Activated B cell treated with CpG ODN at 0.5 μM for 24 hours (primary cell): Measurements from ENCODE around the gene NME9. TPM values are rescaled to one million over a fixed set of nuclear protein-coding genes. Genes with fewer than 3 reads are reported as not detected.

Experiments
- ATAC-seq: fragments of 200-7000 bp; cut with Tn5 transposase; one replicate; pipeline ENCODE4 v1.10.0; 2021; ENCODE audit warnings: low read depth, mild to moderate bottlenecking, moderate library complexity
- CTCF ChIA-PET: fragments of 350-600 bp; sonication (Branson Sonifier 250); formaldehyde crosslinking; loops from one replicate; lab custom pipeline; 2021; ENCODE audit warnings: antibody characterized with exemption; lab: Charles Lee
- POLR2A ChIA-PET: fragments of 350-600 bp; sonication (Branson Sonifier 250); formaldehyde crosslinking; loops from one replicate; lab custom pipeline; 2021; ENCODE audit warnings: antibody characterized with exemption; lab: Charles Lee
- DNase-seq: peaks from one replicate; pipeline ENCODE4 v3.0.0; 2022
- H3K27ac Mint-ChIP-seq: one replicate; pipeline ENCODE4 v1.8.0; 2020; ENCODE audit warnings: mixed read lengths
- H3K27me3 Mint-ChIP-seq: one replicate; pipeline ENCODE4 v1.8.0; 2021; ENCODE audit warnings: mixed read lengths
- H3K36me3 Mint-ChIP-seq: one replicate; pipeline ENCODE4 v1.8.0; 2021; ENCODE audit warnings: low read depth, mixed read lengths
- H3K4me1 Mint-ChIP-seq: one replicate; pipeline ENCODE4 v1.8.0; 2021; ENCODE audit warnings: mixed read lengths
- H3K4me3 Mint-ChIP-seq: one replicate; pipeline ENCODE4 v1.8.0; 2020; ENCODE audit warnings: mild to moderate bottlenecking, mixed read lengths
- H3K9me3 Mint-ChIP-seq: one replicate; pipeline ENCODE4 v1.8.0; 2020; ENCODE audit warnings: mixed read lengths
- CTCF ChIP-seq: fragments of 200-600 bp; IDR thresholded peaks from one replicate; pipeline ENCODE4 v1.8.0; 2022; ENCODE audit warnings: antibody characterized with exemption, mild to moderate bottlenecking
- intact Hi-C: fragments of 100-400 bp; cut with micrococcal nuclease; formaldehyde crosslinking; loops from one replicate; pipeline ENCODE4 v1.15.1; 2024
- total RNA-seq: library from RNA; stranded (reverse); gene quantifications from 2 replicates; pipeline ENCODE4 v1.2.3, GENCODE V29; 2022

NME9 gene
- total RNA-seq, 1 donor from 2014 or later, result not detected

DNA sequence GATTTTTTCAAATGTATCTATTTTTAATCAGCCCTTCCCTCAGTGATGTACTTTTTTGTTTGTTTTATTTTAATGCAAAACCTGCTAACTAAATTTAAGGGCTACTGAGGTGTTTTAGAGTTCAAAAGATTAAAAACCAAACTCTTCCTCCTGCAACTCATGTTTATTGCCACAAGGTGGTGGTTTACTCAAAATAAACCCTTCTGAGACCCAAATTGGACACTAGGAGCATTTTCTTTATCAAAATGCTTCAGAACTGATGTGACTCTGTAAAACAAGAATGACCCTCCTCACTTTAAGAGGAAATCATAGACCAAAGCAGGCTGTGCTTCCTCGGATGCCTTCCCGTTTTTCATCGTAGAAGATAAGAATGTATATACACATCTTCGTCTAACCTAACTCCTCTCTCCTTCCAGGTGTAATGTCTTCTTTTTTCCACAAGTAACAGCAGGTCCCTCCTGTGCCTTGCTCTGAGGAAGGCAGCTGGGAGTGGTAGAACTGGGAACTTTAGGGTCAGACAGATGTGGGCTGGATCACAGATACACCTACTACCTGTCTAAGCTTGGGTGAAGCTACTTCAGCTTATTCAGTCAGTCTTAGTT is 2.9 kb upstream of the NME9 start:
- Mint-ChIP-seq H3K36me3 (no peaks in the 10 kb centered on the region), H3K4me3 (no peak overlapping the region), H3K9me3 (no peaks in the 10 kb centered on the region), H3K27me3 (peaks cover 31% of the 10 kb centered on the region), H3K27ac (no peak overlapping the region), H3K4me1 (peaks cover 13% of the 10 kb centered on the region)
- intact Hi-C loops, result loop anchor here (1.0 to 10.0 kb wide), 2 partner anchors 62 to 591 kb away; no protein-coding TSS in a partner anchor
- ATAC-seq (no peak), DNase-seq (no peak)
- ChIA-PET CTCF (no interaction called here), POLR2A (no interaction called here)
- no peak for TF ChIP-seq CTCF

- TF ChIP-seq CTCF, result no peak
- no peak for DNase-seq
- Mint-ChIP-seq H3K27me3 (peaks cover 28% of the 10 kb centered on the region), H3K27ac (no peak overlapping the region), H3K4me1 (peaks cover 13% of the 10 kb centered on the region), H3K4me3 (no peak overlapping the region), H3K9me3 (no peaks in the 10 kb centered on the region), H3K36me3 (no peaks in the 10 kb centered on the region)
- no peak for ATAC-seq
- intact Hi-C loops, result loop anchor here (10.0 kb wide), 1 partner anchor 63 kb away; no protein-coding TSS in a partner anchor
- POLR2A ChIA-PET, result no interaction called here
- CTCF ChIA-PET, result no interaction called here
Measured at GRCh38 chr3:138331143-138331894, 1.7 kb upstream of the NME9 start.

- ATAC-seq (no peak), DNase-seq (no peak)
- no peak for TF ChIP-seq CTCF
- Mint-ChIP-seq H3K9me3 (no peaks in the 10 kb centered on the region), H3K27me3 (peaks cover 23% of the 10 kb centered on the region), H3K4me3 (peak overlapping the region; percentile 88), H3K4me1 (peaks cover 13% of the 10 kb centered on the region), H3K36me3 (no peaks in the 10 kb centered on the region), H3K27ac (no peak overlapping the region)
- intact Hi-C loops, result loop anchor here (2.0 to 10.0 kb wide), 3 partner anchors 65 to 593 kb away; partner anchors contain the start of gene ARMC8
- ChIA-PET CTCF (no interaction called here), POLR2A (no interaction called here)
Measured at GRCh38 chr3:138329984-138330293, 288 bp upstream of the NME9 start.

GRCh38 chr3:138328341-138328740 is 1.3 kb downstream of the NME9 start:
- peaks cover 13% of the 10 kb centered on the region for H3K4me1 Mint-ChIP-seq
- ChIA-PET POLR2A (no interaction called here), CTCF (no interaction called here)
- ATAC-seq (no peak), DNase-seq (no peak)
- H3K27me3 Mint-ChIP-seq, result peaks cover 30% of the 10 kb centered on the region
- H3K36me3 Mint-ChIP-seq, result no peaks in the 10 kb centered on the region
- H3K4me3 Mint-ChIP-seq, result no peak overlapping the region
- no peaks in the 10 kb centered on the region for H3K9me3 Mint-ChIP-seq
- intact Hi-C loops, result loop anchor here (2.0 kb wide), 2 partner anchors 142 to 594 kb away; partner anchors contain the start of gene ARMC8
- H3K27ac Mint-ChIP-seq, result no peak overlapping the region
- no peak for TF ChIP-seq CTCF

GRCh38 chr3:138327831-138328230 is 1.8 kb downstream of the NME9 start:
- Mint-ChIP-seq H3K9me3 (no peaks in the 10 kb centered on the region), H3K27me3 (peaks cover 31% of the 10 kb centered on the region), H3K4me1 (peaks cover 13% of the 10 kb centered on the region), H3K27ac (no peak overlapping the region), H3K36me3 (no peaks in the 10 kb centered on the region), H3K4me3 (no peak overlapping the region)
- DNase-seq (no peak), ATAC-seq (no peak)
- POLR2A ChIA-PET, result no interaction called here
- intact Hi-C loops, result loop anchor here (2.0 kb wide), 2 partner anchors 141 to 595 kb away; partner anchors contain the start of gene ARMC8
- CTCF ChIA-PET, result no interaction called here
- TF ChIP-seq CTCF, result no peak
